HG02981 (cell line): Measurements from ENCODE around the gene ARHGEF9.
"Not testable (repeated sequence)": the region's sequence is repeated elsewhere in the genome, so short reads cannot be mapped to it uniquely, and the experiment has no call there.

Experiments used
- ATAC-seq: cut with Tn5 transposase; IDR thresholded peaks from one replicate; pipeline ENCODE4 v1.9.1; 2021; ENCODE audit warnings: mild to moderate bottlenecking, moderate library complexity; ENCODE audit not compliant: unreplicated experiment

The ARHGEF9 gene

GRCh38 chrX:63784902-63785707, at the start of gene ARHGEF9:
Gene ARHGEF9 (minus strand): TSS chrX:63785214. CDS start chrX:63785145, 69 bp downstream.
- ATAC-seq: no peak

GRCh38 chrX:63825446-63825845, 40.4 kb upstream of the ARHGEF9 start:
- ATAC-seq: not testable (repeated sequence)

- ATAC-seq: no peak
Observed at GRCh38 chrX:63818156-63818555, 33.1 kb upstream of the ARHGEF9 start.

GRCh38 chrX:63817696-63818095, 32.7 kb upstream of the ARHGEF9 start:
- ATAC-seq: no peak

- no peak for ATAC-seq
Observed at GRCh38 chrX:63812823-63813222, 27.8 kb upstream of the ARHGEF9 start.

GRCh38 chrX:63810746-63811145, 25.7 kb upstream of the ARHGEF9 start:
- ATAC-seq: no peak

GRCh38 chrX:63809173-63809572, 24.2 kb upstream of the ARHGEF9 start:
- no peak for ATAC-seq

- not testable (repeated sequence) for ATAC-seq
Observed at GRCh38 chrX:63795406-63795805, 10.4 kb upstream of the ARHGEF9 start.

GRCh38 chrX:63785708-63786040, 660 bp upstream of the ARHGEF9 start:
- ATAC-seq: no peak

GRCh38 chrX:63784346-63784901, 590 bp downstream of the ARHGEF9 start:
- ATAC-seq: no peak

GRCh38 chrX:63782515-63782914, 2.5 kb downstream of the ARHGEF9 start:
- ATAC-seq: no peak

- ATAC-seq: no peak
Observed at GRCh38 chrX:63768760-63769159, 16.3 kb downstream of the ARHGEF9 start.

- no peak for ATAC-seq
Observed at GRCh38 chrX:63765712-63766111, 19.3 kb downstream of the ARHGEF9 start.

- no peak for ATAC-seq
Observed at GRCh38 chrX:63764946-63765345, 20.1 kb downstream of the ARHGEF9 start.

- ATAC-seq: peak; percentile 76
Observed at GRCh38 chrX:63761639-63762038, 23.4 kb downstream of the ARHGEF9 start.

GRCh38 chrX:63758011-63758410, 27.0 kb downstream of the ARHGEF9 start:
- ATAC-seq: no peak

- ATAC-seq: no peak
Observed at GRCh38 chrX:63755892-63756291, 29.1 kb downstream of the ARHGEF9 start.

- ATAC-seq: peak; percentile 95
Observed at GRCh38 chrX:63754860-63755579, 30.0 kb downstream of the ARHGEF9 start.

- ATAC-seq: peak; percentile 24
Observed at GRCh38 chrX:63754136-63754859, 30.7 kb downstream of the ARHGEF9 start.

- no peak for ATAC-seq
Observed at GRCh38 chrX:63751481-63751880, 33.5 kb downstream of the ARHGEF9 start.

GRCh38 chrX:63750811-63751210, 34.2 kb downstream of the ARHGEF9 start:
- ATAC-seq: no peak
